Tibial nerve (tissue), 4 donors: ENCODE measurements around the gene PDIA5.

Source experiments
- CTCF ChIP-seq, 5 experiments: fragments of 200-600 bp in 3 of 5; fragments of 450-650 bp in 2 of 5; sonication (generic) in 3 of 5; IDR thresholded peaks; one replicate each; pipeline ENCODE4 v1.5.1; 2016 to 2019; ENCODE audit warnings: antibody characterized with exemption in 5 of 5, mild to moderate bottlenecking in 3 of 5, moderate library complexity in 2 of 5
- EP300 ChIP-seq, 2 donors: sonication (generic); formaldehyde crosslinking; IDR thresholded peaks; one replicate each; pipeline ENCODE4 v1.6.1; 2017; ENCODE audit warnings: antibody characterized with exemption in 2 of 2, mild to moderate bottlenecking in 1 of 2
- POLR2A ChIP-seq, 2 donors: fragments of 450-650 bp; IDR thresholded peaks; one replicate each; pipeline ENCODE4 v1.6.1; 2017; ENCODE audit warnings: antibody characterized with exemption in 2 of 2, mild to moderate bottlenecking in 2 of 2, moderate library complexity in 2 of 2

DNA sequence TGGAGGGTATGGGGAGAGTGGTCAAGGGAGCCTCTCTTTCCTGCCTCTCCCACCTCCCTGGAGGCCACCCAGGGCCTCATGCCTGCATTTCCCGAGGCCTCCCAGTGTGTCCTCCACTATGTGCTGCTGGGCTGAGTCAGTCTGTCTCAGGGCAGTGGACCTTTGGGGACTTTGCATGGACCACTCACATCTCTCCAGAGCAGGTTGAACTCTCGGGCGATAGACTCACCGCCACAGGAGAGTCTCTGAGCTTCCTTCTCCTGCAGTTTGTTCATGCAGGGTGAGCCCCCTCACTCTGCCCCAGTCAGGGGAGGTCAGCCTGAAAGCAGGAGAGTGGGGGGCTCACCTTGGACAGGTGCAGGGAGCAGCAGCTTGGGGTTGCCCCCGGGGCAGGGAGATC is 74.5 kb downstream of the PDIA5 start:
- TF ChIP-seq CTCF (IDR thresholded peaks at IDR 0.05) (no peak), POLR2A (IDR thresholded peaks at IDR 0.05) (no peak), EP300 (IDR thresholded peaks at IDR 0.05) (no peak)
